Uterus (tissue), 2 donors: ENCODE results near the gene JMY.

Experiments
- CTCF ChIP-seq, 4 experiments: fragments of 200-600 bp in 2 of 4; fragments of 450-650 bp in 2 of 4; sonication (generic) in 2 of 4; IDR thresholded peaks; one replicate each; pipeline ENCODE4 v1.5.1; 2016 to 2019; ENCODE audit warnings: antibody characterized with exemption in 4 of 4, mild to moderate bottlenecking in 2 of 4, moderate library complexity in 1 of 4
- POLR2A ChIP-seq, 2 donors: fragments of 450-650 bp; IDR thresholded peaks; one replicate each; pipeline ENCODE4 v1.6.1; 2016; ENCODE audit warnings: antibody characterized with exemption in 2 of 2, mild to moderate bottlenecking in 1 of 2, moderate library complexity in 1 of 2

DNA sequence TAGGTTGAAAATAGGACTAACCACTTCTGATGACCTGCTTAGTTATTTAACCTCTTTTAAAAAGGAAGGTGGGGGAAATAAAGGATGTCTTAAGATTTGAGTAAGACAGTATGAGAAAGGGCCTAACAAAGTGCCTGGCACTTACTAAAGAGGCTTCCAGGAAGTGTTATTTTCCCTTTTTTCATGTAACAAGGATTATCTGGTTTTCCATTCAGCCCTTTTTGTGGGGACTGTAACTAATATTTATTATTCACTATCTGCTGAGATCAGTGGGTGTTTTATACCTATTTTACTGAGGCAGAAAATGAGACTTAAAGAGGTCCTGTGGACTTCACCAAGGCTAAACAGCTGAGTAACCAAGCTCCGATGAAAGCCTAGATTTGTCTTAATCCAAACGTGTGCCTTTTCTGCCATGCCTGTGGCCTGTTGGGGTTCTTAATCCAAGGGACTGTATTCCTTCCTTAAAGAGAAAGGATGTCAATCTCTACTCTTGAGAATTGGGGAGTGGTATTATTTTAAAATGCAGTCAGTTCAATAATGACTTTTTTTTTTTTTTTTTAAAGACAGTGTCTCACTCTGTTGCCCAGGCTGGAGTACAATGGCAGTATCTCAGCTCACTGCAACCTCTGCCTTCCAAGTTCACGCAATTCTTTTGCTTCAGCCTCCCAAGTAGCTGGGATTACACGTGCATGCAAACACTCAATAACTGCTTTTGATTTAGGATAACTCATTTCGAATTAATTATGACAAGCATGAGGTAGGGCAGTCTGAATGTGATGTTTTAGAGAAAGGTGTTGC is 6.5 kb downstream of the JMY start:
- no peak for TF ChIP-seq POLR2A (IDR thresholded peaks at IDR 0.05)
- no peak for TF ChIP-seq CTCF (IDR thresholded peaks at IDR 0.05)
